ENCODE data around the gene B9D1. TPM values are rescaled to one million over a fixed set of nuclear protein-coding genes. Genes with fewer than 3 reads are reported as not detected.

B9D1 gene
- total RNA-seq, 2 donors from 2014 or later: 18.7 to 24.6 TPM

DNA sequence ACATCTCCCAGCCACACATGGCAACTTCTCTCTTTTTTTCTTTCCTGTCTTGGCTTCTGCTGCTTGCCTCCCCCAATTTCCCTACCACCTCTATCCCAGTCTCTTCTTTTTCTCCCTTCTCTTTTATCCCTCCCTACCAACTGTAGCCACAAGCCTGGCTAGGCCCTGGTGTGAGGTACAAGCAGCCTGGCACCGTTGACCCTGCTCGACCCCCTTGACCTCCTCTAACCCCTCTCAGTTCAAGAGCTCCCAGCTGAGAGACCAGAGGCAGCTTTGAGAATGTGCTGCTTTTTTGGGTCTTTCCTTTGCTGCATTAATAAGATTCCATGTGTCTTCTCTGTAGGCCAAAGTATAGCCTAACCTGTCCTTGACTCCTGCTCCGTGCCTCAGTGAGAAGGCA lies 32.3 kb downstream of the B9D1 start:
- peaks cover 0 to 11% of the 10 kb centered on the region in 2 donors for H3K4me1 ChIP-seq
- no peak overlapping the region for H3K27ac ChIP-seq
- H3K9me3 ChIP-seq: peaks cover 0 to 3% of the 10 kb centered on the region in 2 donors
- TF ChIP-seq, protein P1, sequence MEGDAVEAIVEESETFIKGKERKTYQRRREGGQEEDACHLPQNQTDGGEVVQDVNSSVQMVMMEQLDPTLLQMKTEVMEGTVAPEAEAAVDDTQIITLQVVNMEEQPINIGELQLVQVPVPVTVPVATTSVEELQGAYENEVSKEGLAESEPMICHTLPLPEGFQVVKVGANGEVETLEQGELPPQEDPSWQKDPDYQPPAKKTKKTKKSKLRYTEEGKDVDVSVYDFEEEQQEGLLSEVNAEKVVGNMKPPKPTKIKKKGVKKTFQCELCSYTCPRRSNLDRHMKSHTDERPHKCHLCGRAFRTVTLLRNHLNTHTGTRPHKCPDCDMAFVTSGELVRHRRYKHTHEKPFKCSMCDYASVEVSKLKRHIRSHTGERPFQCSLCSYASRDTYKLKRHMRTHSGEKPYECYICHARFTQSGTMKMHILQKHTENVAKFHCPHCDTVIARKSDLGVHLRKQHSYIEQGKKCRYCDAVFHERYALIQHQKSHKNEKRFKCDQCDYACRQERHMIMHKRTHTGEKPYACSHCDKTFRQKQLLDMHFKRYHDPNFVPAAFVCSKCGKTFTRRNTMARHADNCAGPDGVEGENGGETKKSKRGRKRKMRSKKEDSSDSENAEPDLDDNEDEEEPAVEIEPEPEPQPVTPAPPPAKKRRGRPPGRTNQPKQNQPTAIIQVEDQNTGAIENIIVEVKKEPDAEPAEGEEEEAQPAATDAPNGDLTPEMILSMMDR (IDR thresholded peaks at IDR 0.05): no peak
- no peaks in the 10 kb centered on the region for H3K27me3 ChIP-seq
- no peak overlapping the region for H3K4me3 ChIP-seq
- peaks cover 29% of the 10 kb centered on the region for H3K36me3 ChIP-seq
- DNase-seq (ENCODE audit: low spot score): no peak

DNA sequence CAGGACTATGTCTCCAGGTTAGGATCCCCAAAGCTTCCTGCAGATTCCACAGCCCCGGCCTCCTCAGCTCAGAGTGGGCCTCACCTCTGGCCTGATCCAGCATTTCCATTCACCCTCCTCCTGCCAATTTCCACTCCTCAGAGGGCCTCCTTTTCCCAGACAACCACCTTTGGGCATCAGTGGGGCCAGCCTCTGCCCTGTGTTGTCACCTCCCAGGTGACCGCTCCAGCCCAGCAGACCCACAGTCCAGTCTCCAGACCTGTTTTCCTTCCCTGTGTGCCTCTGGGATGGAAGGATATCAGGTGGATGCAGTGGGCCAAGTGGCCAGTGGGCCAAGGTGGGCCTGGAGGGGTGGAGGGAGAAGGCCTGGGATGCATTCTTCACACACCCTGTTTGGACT lies 32.7 kb downstream of the B9D1 start:
- TF ChIP-seq, protein P1 (IDR thresholded peaks at IDR 0.05): no peak
- H3K36me3 ChIP-seq: peaks cover 29% of the 10 kb centered on the region
- H3K9me3 ChIP-seq: peaks cover 0 to 3% of the 10 kb centered on the region in 2 donors
- DNase-seq (ENCODE audit: low spot score): no peak
- H3K4me1 ChIP-seq: peaks cover 0 to 11% of the 10 kb centered on the region in 2 donors
- no peaks in the 10 kb centered on the region for H3K27me3 ChIP-seq
- no peak overlapping the region for H3K4me3 ChIP-seq
- H3K27ac ChIP-seq: no peak overlapping the region

DNA sequence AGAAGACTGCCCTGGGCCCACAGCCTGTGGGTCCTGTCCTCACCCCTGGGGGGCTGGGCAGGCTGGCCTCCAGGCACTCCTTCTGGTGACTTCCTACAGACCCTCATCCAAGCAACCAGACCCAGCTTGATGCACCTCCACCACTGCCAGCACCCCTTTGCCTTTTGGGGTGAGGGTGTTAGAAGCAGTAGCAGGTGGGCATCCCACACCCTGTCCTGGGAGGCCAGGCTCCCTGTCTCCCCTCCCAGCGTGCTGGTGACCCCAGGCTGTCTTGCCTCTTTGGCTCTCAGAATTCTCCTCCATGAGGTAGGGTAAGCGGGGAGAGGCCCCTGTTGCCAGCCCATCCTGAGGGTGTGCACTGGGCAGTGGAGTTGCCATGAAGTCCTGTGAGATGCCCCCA lies 33.4 kb downstream of the B9D1 start:
- no peak for DNase-seq (ENCODE audit: low spot score)
- no peaks in the 10 kb centered on the region for H3K27me3 ChIP-seq
- H3K27ac ChIP-seq: no peak overlapping the region
- H3K4me3 ChIP-seq: no peak overlapping the region
- peaks cover 24% of the 10 kb centered on the region for H3K36me3 ChIP-seq
- peaks cover 0 to 11% of the 10 kb centered on the region in 2 donors for H3K4me1 ChIP-seq
- TF ChIP-seq, protein P1 (IDR thresholded peaks at IDR 0.05): no peak
- H3K9me3 ChIP-seq: peaks cover 0 to 3% of the 10 kb centered on the region in 2 donors

DNA sequence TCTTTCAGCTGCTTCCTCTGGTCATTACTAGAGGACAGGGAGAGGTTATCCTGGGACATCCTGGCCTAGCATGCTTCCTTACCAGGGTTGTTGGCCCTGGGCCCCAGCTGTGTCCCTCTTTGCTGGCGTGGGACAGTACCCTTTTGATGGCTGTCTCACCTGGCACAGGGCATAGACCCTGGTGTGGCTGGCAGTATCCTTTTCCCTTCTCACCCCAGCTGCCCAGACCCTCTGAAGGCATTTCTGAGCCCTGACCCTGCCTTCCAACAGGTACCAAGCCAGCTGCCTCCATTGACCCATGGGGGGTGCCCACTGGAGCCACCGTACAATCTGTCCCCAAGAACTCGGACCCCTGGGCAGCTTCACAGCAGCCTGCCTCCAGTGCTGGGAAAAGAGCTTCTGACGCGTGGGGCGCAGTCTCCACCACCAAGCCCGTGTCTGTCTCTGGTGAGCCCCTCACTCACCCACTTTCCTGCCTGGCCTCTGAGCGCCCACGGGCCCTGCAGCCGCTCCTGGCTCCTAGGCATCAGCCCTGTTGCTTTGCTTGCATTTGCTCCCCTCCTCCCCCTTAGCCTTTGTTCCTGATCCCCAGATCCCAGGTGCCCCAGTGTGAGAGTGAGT lies 34.0 kb downstream of the B9D1 start:
- no peaks in the 10 kb centered on the region for H3K27me3 ChIP-seq
- DNase-seq (ENCODE audit: low spot score): no peak
- H3K9me3 ChIP-seq: peaks cover 0 to 3% of the 10 kb centered on the region in 2 donors
- no peak overlapping the region for H3K4me3 ChIP-seq
- H3K27ac ChIP-seq: no peak overlapping the region
- H3K4me1 ChIP-seq: peaks cover 0 to 11% of the 10 kb centered on the region in 2 donors
- peaks cover 19% of the 10 kb centered on the region for H3K36me3 ChIP-seq
- TF ChIP-seq, protein P1 (IDR thresholded peaks at IDR 0.05): no peak

DNA sequence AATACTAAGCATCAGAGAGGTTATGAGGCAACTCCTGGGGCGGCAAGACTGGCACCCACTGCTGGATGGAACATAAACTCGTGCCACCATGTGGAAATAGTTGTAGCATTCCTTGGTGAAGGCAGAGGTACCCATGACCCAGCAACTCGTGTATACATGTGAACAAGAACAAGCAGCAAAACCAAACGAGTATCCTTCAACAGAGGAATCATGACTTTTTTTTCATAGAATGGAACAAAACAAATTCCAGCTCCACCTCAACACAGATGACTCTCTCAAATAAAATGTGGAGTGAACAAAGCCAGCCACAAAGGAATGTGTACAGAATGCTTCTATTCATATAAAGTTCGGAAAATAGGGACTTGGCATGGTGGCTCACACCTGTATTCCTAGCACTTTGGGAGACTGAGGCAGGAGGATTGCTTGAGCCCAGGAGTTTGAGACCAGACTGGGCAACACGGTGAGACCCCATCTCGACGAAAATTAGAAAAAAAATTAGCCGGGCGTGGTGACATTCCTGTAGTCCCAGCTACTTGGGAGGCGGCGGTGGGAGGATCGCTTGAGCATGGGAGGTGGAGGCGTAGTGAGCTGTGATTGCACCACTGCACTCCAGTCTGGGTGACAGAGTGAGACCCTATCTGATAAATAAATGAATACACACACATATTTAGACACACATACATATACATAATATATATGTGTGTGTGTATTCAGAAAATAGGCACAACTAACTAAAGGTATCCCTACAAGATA lies 35.3 kb downstream of the B9D1 start:
- DNase-seq (ENCODE audit: low spot score): no peak
- Histone ChIP-seq H3K27ac (no peak overlapping the region), H3K9me3 (peaks cover 0 to 3% of the 10 kb centered on the region in 2 donors), H3K4me3 (no peak overlapping the region), H3K36me3 (peaks cover 16% of the 10 kb centered on the region), H3K4me1 (peaks cover 0 to 13% of the 10 kb centered on the region in 2 donors), H3K27me3 (no peaks in the 10 kb centered on the region)
- TF ChIP-seq, protein P1 (IDR thresholded peaks at IDR 0.05): no peak
